ENCODE data around the gene CACNA1C.

Gene CACNA1C

GRCh38 chr12:2645460-2645859 lies 592.7 kb downstream of the CACNA1C start:
- no peak for DNase-seq (ENCODE audit: low spot score)

GRCh38 chr12:2646341-2646740 lies 593.6 kb downstream of the CACNA1C start:
- no peak for DNase-seq (ENCODE audit: low spot score)

- no peak for DNase-seq (ENCODE audit: low spot score)
Measured at GRCh38 chr12:2647186-2647585, 594.4 kb downstream of the CACNA1C start.

- no peak for DNase-seq (ENCODE audit: low spot score)
Measured at GRCh38 chr12:2648406-2648805, 595.6 kb downstream of the CACNA1C start.

GRCh38 chr12:2649201-2650030 lies 596.6 kb downstream of the CACNA1C start:
- DNase-seq (ENCODE audit: low spot score) = no peak

- DNase-seq (ENCODE audit: low spot score) = no peak
Measured at GRCh38 chr12:2650261-2651067, 597.7 kb downstream of the CACNA1C start.

GRCh38 chr12:2651068-2651965 lies 598.5 kb downstream of the CACNA1C start:
- no peak for DNase-seq (ENCODE audit: low spot score)

- no peak for DNase-seq (ENCODE audit: low spot score)
Measured at GRCh38 chr12:2652011-2652400, 599.2 kb downstream of the CACNA1C start.

- no peak for DNase-seq (ENCODE audit: low spot score)
Measured at GRCh38 chr12:2652401-2653081, 599.8 kb downstream of the CACNA1C start.

GRCh38 chr12:2653461-2653965 lies 600.7 kb downstream of the CACNA1C start:
- DNase-seq (ENCODE audit: low spot score) = no peak

GRCh38 chr12:2654311-2654710 lies 601.5 kb downstream of the CACNA1C start:
- no peak for DNase-seq (ENCODE audit: low spot score)

GRCh38 chr12:2654741-2655140 lies 602.0 kb downstream of the CACNA1C start:
- DNase-seq (ENCODE audit: low spot score) = no peak

GRCh38 chr12:2662524-2662923 lies 609.7 kb downstream of the CACNA1C start:
- DNase-seq (ENCODE audit: low spot score) = no peak

GRCh38 chr12:2664721-2665577 lies 612.2 kb downstream of the CACNA1C start:
- DNase-seq (ENCODE audit: low spot score) = no peak

- DNase-seq (ENCODE audit: low spot score) = no peak
Measured at GRCh38 chr12:2666411-2666810, 613.6 kb downstream of the CACNA1C start.

GRCh38 chr12:2666846-2667245 lies 614.1 kb downstream of the CACNA1C start:
- no peak for DNase-seq (ENCODE audit: low spot score)

- no peak for DNase-seq (ENCODE audit: low spot score)
Measured at GRCh38 chr12:2667716-2668440, 615.1 kb downstream of the CACNA1C start.

- DNase-seq (ENCODE audit: low spot score) = no peak
Measured at GRCh38 chr12:2668816-2669215, 616.0 kb downstream of the CACNA1C start.

GRCh38 chr12:2669560-2669959 lies 616.8 kb downstream of the CACNA1C start:
- no peak for DNase-seq (ENCODE audit: low spot score)

GRCh38 chr12:2672863-2673262 lies 620.1 kb downstream of the CACNA1C start:
- no peak for DNase-seq (ENCODE audit: low spot score)

All from globus pallidus (tissue), 1 donor.